Measurements from ENCODE around the gene CFB.
"Not testable (repeated sequence)": the region's sequence is repeated elsewhere in the genome, so short reads cannot be mapped to it uniquely, and the experiment has no call there.

The CFB gene

GRCh38 chr6:31915351-31915750 lies 30.5 kb upstream of the CFB start:
- no peak for DNase-seq

GRCh38 chr6:31915756-31916155 lies 30.1 kb upstream of the CFB start:
- DNase-seq, result no peak

- no peak for DNase-seq
Measured at GRCh38 chr6:31918069-31918720, 27.7 kb upstream of the CFB start.

DNA sequence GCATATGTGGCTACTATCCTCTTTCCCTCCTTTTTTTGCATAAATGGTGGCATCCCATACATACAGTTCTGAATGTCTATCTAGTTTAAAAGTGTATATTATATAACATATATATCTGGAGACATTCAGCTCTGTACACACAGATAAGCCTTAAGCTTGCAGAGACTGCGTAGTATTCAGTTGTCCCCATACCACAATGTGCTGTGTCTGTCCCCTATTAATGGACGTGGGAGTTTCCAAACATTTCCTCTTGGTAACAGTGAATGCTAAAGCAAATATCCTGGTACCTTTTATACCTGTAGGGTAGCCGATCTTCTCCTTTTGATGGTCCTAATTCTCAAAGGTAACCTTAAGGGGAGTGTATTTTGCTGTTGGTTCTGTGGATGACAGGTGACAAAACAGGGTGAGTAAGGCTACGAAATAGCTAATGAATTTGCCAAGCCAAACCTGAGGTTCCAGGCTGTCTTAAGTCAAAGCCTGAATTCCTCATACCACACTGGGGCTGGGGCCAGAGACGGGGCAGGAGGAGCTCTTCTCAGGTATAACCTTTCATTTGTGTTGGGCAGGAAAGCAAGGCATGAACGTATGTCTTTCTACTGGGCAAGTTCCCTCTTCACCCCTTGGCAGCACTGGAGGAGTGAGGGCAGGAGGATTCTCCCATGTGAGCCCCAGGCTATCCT lies 26.1 kb upstream of the CFB start:
- no peak for DNase-seq

DNA sequence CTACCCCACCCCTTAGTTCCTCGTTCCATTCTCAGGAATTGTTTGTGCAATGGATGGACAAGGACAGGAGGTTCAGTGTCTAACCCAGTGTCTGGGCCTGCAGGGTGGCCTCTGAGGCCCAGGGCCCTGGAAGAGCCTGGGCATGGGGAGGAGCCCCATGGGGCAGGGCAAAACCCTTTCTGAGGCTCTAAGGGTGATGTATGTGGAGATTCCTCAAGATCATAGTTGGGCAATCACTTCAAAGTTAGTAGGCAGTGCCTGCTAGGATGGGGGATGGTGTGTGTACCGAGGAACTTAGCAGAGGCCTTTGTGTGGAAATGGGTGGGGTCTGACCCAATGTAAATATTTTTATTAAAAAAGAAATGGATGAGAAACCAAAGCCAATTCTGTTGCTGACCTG lies 25.1 kb upstream of the CFB start:
- no peak for DNase-seq

- peak in 1 of 2 experiments; percentile 10 for DNase-seq
Measured at GRCh38 chr6:31922942-31923341, 23.0 kb upstream of the CFB start.

DNA sequence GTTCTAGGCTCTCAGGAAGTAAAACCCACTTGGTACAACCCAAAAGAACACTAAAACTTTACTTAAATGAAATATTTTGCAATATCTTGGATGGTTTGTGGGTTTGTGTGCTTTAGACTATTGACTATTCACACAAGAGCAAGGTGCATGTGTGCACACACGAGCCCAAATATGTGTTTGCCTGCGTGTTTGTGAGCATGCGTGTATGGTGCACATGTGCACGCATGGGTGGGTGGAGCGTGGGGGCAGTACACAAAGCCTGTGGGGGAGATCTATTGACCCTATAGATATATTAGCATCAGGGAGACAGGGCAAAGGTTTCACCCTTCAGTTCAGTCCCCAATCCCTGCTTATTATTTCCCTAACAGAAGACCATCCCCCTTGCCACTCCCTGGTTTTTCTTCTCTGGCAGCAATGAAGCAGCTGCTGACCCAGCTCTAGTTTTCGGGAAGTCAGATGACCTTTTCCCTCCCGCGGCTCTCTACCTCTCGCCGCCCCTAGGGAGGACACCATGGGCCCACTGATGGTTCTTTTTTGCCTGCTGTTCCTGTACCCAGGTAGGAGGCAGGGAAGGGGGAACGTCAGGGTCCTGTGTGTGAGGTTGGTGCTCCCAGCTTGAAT lies 18.5 kb upstream of the CFB start, which contains the start of gene C2:
TSS of gene C2 (plus strand) at position 476 of the 621 bp plus-strand sequence. CDS start at position 512, 36 bp downstream.
- no peak for DNase-seq

GRCh38 chr6:31927863-31928671 lies 17.8 kb upstream of the CFB start:
- no peak for DNase-seq

DNA sequence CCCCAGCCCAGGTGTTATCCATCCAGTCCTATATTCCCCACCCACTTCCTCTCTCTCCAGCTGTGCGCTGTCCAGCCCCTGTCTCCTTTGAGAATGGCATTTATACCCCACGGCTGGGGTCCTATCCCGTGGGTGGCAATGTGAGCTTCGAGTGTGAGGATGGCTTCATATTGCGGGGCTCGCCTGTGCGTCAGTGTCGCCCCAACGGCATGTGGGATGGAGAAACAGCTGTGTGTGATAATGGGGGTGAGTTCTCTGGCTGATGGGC lies 17.3 kb upstream of the CFB start:
- no peak for DNase-seq

DNA sequence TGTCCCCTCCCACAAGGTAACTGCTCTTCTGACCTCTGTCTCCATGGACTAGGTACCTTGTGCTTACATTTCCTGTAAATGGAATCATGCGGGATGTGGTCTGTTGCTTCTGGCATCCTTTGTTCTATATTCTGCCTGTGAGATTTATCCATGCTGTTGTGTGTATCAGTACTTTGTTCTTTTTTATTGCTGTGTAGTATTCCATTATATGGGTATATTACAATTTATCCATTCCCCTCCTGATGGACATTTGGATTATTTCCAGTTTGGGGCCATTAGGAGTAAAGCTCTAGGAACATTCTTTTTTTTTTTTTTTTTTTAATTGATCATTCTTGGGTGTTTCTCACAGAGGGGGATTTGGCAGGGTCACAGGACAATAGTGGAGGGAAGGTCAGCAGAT lies 14.9 kb upstream of the CFB start:
- no peak for DNase-seq

DNA sequence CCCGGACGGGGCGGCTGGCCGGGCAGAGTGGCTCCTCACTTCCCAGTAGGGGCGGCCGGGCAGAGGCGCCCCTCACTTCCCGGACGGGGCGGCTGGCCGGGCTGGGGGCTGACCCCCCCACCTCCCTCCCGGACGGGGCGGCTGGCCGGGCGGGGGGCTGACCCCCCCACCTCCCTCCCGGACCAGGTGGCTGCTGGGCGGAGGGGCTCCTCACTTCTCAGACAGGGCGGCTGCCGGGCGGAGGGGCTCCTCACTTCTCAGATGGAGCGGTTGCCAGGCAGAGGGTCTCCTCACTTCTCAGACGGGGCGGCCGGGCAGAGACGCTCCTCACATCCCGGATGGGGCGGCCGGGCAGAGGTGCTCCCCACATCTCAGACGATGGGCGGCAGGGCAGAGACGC lies 13.8 kb upstream of the CFB start:
- DNase-seq, result not testable (repeated sequence)

DNA sequence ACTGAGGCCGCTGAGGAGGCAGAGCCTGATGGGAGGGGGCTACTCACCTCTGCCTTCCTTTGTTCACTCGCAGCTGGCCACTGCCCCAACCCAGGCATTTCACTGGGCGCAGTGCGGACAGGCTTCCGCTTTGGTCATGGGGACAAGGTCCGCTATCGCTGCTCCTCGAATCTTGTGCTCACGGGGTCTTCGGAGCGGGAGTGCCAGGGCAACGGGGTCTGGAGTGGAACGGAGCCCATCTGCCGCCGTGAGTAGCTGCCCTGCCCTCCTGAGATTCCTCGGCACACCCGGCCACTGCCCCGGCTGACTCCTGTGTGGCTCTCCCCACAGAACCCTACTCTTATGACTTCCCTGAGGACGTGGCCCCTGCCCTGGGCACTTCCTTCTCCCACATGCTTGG lies 12.4 kb upstream of the CFB start:
- no peak for DNase-seq

GRCh38 chr6:31935021-31935420 lies 10.9 kb upstream of the CFB start:
- DNase-seq, result no peak

- no peak for DNase-seq
Measured at GRCh38 chr6:31935823-31936222, 10.1 kb upstream of the CFB start.

GRCh38 chr6:31940256-31940664 lies 5.6 kb upstream of the CFB start:
- DNase-seq, result no peak

GRCh38 chr6:31943742-31944141 lies 2.2 kb upstream of the CFB start:
- no peak for DNase-seq

GRCh38 chr6:31945154-31945506 lies 765 bp upstream of the CFB start:
- no peak for DNase-seq

DNA sequence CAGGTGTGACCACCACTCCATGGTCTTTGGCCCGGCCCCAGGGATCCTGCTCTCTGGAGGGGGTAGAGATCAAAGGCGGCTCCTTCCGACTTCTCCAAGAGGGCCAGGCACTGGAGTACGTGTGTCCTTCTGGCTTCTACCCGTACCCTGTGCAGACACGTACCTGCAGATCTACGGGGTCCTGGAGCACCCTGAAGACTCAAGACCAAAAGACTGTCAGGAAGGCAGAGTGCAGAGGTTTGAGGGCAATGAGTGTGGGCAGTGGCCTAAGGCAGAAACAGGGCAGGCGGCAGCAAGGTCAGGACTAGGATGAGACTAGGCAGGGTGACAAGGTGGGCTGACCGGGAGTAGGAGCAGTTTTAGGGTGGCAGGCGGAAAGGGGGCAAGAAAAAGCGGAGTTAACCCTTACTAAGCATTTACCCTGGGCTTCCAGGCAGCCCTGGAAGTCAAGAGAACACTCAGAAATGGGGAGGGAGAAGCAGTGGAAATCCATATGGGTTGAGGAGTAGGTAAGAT lies 533 bp downstream of the CFB start:
- DNase-seq, result no peak

DNA sequence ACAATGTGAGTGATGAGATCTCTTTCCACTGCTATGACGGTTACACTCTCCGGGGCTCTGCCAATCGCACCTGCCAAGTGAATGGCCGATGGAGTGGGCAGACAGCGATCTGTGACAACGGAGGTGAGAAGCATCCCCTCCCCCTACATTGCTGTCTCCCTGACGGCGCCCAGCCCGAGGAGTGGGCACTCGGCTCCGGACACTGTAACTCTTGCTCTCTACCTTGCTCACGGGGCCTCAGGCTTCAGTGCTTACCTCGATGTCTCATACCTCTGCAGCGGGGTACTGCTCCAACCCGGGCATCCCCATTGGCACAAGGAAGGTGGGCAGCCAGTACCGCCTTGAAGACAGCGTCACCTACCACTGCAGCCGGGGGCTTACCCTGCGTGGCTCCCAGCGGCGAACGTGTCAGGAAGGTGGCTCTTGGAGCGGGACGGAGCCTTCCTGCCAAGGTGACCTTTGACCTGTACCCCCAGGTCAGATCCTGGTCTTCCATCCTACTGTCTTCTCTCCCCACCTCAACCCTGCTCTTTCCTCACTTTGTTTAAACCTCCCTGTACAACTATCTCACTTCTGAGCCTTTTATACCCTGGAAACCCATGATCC lies 1.3 kb downstream of the CFB start:
- no peak for DNase-seq

DNA sequence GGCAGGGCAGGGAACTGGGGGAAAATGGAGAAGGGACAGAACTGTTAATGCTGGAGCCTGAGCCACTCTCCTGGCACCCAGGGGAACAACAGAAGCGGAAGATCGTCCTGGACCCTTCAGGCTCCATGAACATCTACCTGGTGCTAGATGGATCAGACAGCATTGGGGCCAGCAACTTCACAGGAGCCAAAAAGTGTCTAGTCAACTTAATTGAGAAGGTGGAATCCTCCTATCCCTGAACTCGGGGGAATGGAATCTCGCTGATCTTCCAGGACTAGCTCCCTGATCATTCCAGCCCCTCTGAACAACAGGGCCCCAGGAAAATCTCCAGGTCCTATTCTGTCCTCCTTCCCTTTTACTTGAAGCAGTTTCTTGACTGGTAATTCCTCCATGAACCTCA lies 2.0 kb downstream of the CFB start:
- no peak for DNase-seq

- DNase-seq, result no peak
Measured at GRCh38 chr6:31948306-31948705, 2.4 kb downstream of the CFB start.

DNA sequence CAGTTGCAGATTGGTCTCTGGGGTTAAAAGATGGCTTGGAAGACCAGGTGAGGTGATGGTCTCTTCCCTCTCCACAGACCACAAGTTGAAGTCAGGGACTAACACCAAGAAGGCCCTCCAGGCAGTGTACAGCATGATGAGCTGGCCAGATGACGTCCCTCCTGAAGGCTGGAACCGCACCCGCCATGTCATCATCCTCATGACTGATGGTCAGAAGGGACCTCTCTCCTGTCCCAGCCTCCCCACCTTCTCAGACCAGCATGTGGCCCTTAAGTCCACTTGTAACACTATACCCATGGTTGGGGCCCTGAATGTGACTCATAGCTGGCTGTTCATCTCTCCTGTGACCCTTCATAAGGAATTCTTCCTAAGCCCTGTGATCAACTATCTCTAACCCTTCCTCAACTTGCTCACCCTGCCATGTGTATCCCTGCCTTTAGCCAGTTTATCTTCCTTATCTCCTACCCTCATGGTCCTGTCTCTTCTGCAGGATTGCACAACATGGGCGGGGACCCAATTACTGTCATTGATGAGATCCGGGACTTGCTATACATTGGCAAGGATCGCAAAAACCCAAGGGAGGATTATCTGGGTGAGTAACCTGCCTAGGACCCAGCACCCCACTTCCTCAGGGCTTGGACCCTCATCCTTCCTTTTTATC lies 3.0 kb downstream of the CFB start:
- DNase-seq, result no peak
